Ovary (tissue), 9 donors: ENCODE results near the gene MTA1. TPM values are rescaled to one million over a fixed set of nuclear protein-coding genes. Genes with fewer than 3 reads are reported as not detected.

Experiments
- DNase-seq, 5 donors: peaks; one replicate each; pipeline ENCODE4 v3.0.0-alpha.2; 2019 to 2020
- H3K27ac ChIP-seq, 2 donors: fragments of 200-600 bp; one replicate each; pipeline versions ENCODE4 v1.5.1 to v1.8.0; 2019 to 2022
- H3K27me3 ChIP-seq: fragments of 200-600 bp; one replicate; pipeline ENCODE4 v1.8.0; 2022
- H3K36me3 ChIP-seq: fragments of 200-600 bp; sonication (generic); one replicate; pipeline ENCODE4 v1.5.1; 2019
- H3K4me1 ChIP-seq: one replicate; pipeline ENCODE4 v1.8.1; 2013; ENCODE audit warnings: mild to moderate bottlenecking, moderate library complexity; ENCODE audit not compliant: insufficient read depth
- H3K4me3 ChIP-seq: fragments of 200-600 bp; sonication (generic); one replicate; pipeline ENCODE4 v1.5.1; 2017
- H3K9me3 ChIP-seq, 2 donors: fragments of 200-600 bp in 1 of 2; sonication (generic) in 1 of 2; one replicate each; pipeline versions ENCODE4 v1.5.1 to v1.8.1; 2013 to 2019; ENCODE audit warnings: mild to moderate bottlenecking in 1 of 2, moderate library complexity in 1 of 2
- CTCF ChIP-seq, 3 donors: fragments of 450-650 bp in 2 of 3; fragments of 200-600 bp in 1 of 3; IDR thresholded peaks; one replicate each; pipeline versions ENCODE4 v1.5.1 to v1.8.0; 2016 to 2022; ENCODE audit warnings: antibody characterized with exemption in 3 of 3, mild to moderate bottlenecking in 1 of 3
- EP300 ChIP-seq: sonication (generic); formaldehyde crosslinking; IDR thresholded peaks from one replicate; pipeline ENCODE4 v1.6.1; 2017; ENCODE audit warnings: antibody characterized with exemption
- POLR2A ChIP-seq: fragments of 450-650 bp; IDR thresholded peaks from one replicate; pipeline ENCODE4 v1.6.1; 2017; ENCODE audit warnings: antibody characterized with exemption, mild to moderate bottlenecking, moderate library complexity
- WGBS, 3 donors: extraction: QIAGEN DNeasy Blood & Tissue Kit in 1 of 3; methylation state at CpG; one replicate each; pipeline versions ENCODE4 v1.1.5 to v1.1.7; 2013 to 2017; 5-methylcytosine and 5-hydroxymethylcytosine counted together
- intact Hi-C, 4 donors: fragments of 100-400 bp; cut with DNase I; formaldehyde crosslinking; loops; one replicate each; pipeline versions ENCODE4 v1.11.0 to v1.15.1; 2022 to 2023
- polyA plus RNA-seq, 2 donors: library from polyadenylated mRNA; stranded (reverse); fragments of 200-250 nt in 1 of 2; fragments of 350-450 nt in 1 of 2; fragmentation: Illumina TruSeq in 1 of 2; extraction: RNeasy Lipid Tissue Mini Kit (QIAGEN cat#74804) in 1 of 2; gene quantifications; one replicate each; pipeline ENCODE4 v1.2.3, GENCODE V29; 2013 to 2014
- total RNA-seq, 7 donors: library from RNA; depleted of rRNA in 2 of 7; stranded (reverse); fragments of >200 nt in 2 of 7; fragmentation: NEBNext Ultra II Directional in 3 of 7; extraction: Animal tissue kit (Norgen Biotek cat#: 25700) in 3 of 7; gene quantifications; one replicate each; pipeline versions ENCODE4 v1.1.0 to v1.2.4, GENCODE V29; 2016 to 2023
- donor health status: DM: no; HTN: no; CAD: no; lungs with moderate emphysema.
- donor health status: DM: no; HTN: no; CAD: no.
- donor health status: Bipolar disorder and iron deficiency.
- donor health status: DM: yes; HTN: yes; CAD: no.
- donor health status: DM: no; HTN: no; CAD: no.
- donor health status: DM: yes; HTN: yes; CAD: no.

The MTA1 gene
- total and polyA plus RNA-seq, 9 donors = 23.0 to 128 (median 104) TPM

GRCh38 chr14:105482486-105483110, 63.0 kb downstream of the MTA1 start:
- no peaks in the 10 kb centered on the region for H3K27me3 ChIP-seq
- no peak for DNase-seq
- TF ChIP-seq CTCF (IDR thresholded peaks at IDR 0.05) (no peak), EP300 (no peak), POLR2A (no peak)
- peaks cover 15% of the 10 kb centered on the region for H3K4me1 ChIP-seq
- H3K9me3 ChIP-seq = no peaks in the 10 kb centered on the region
- no peak overlapping the region for H3K4me3 ChIP-seq
- 69 to 74% (median 73%) methylated on average over 17 to 18 of the region's 18 CpGs for WGBS, 3 donors
- intact Hi-C loops = no loop called here
- H3K36me3 ChIP-seq = no peaks in the 10 kb centered on the region
- no peak overlapping the region for H3K27ac ChIP-seq

- Histone ChIP-seq H3K27ac (no peak overlapping the region), H3K9me3 (no peaks in the 10 kb centered on the region), H3K4me3 (no peak overlapping the region), H3K27me3 (no peaks in the 10 kb centered on the region), H3K36me3 (no peaks in the 10 kb centered on the region), H3K4me1 (peaks cover 15% of the 10 kb centered on the region)
- 66 to 76% (median 72%) methylated on average over 13 to 18 of the region's 18 CpGs for WGBS, 3 donors
- intact Hi-C loops = no loop called here
- no peak for TF ChIP-seq EP300
- DNase-seq = no peak
Measured at GRCh38 chr14:105483300-105484068, 63.9 kb downstream of the MTA1 start.

GRCh38 chr14:105484069-105484996, 64.7 kb downstream of the MTA1 start:
- DNase-seq = no peak
- no peak overlapping the region for H3K4me3 ChIP-seq
- no peaks in the 10 kb centered on the region for H3K36me3 ChIP-seq
- peaks cover 15% of the 10 kb centered on the region for H3K4me1 ChIP-seq
- intact Hi-C loops = no loop called here
- H3K27ac ChIP-seq = no peak overlapping the region
- H3K9me3 ChIP-seq = no peaks in the 10 kb centered on the region
- no peaks in the 10 kb centered on the region for H3K27me3 ChIP-seq
- 65 to 68% (median 66%) methylated on average over 19 to 20 of the region's 20 CpGs for WGBS, 3 donors
- no peak for TF ChIP-seq CTCF (IDR thresholded peaks at IDR 0.05)
- no peak for TF ChIP-seq EP300
- no peak for TF ChIP-seq POLR2A

GRCh38 chr14:105484997-105485393, 65.4 kb downstream of the MTA1 start:
- Histone ChIP-seq H3K36me3 (no peaks in the 10 kb centered on the region), H3K4me3 (no peak overlapping the region), H3K27ac (no peak overlapping the region), H3K9me3 (no peaks in the 10 kb centered on the region), H3K27me3 (no peaks in the 10 kb centered on the region), H3K4me1 (peaks cover 15% of the 10 kb centered on the region)
- intact Hi-C loops = loop anchor here in 3 of 4 donors (5.0 kb wide), 3 partner anchors 103 to 183 kb away; partner anchors contain the start of gene BRF1 (in 1 of the 3)
- 74 to 84% (median 74%) methylated on average over 16 of the region's 16 CpGs for WGBS, 3 donors
- TF ChIP-seq CTCF (IDR thresholded peaks at IDR 0.05) (no peak), POLR2A (no peak), EP300 (no peak)
- no peak for DNase-seq
